ENCODE results near the gene MYRIP. TPM values are rescaled to one million over a fixed set of nuclear protein-coding genes. Genes with fewer than 3 reads are reported as not detected.

MYRIP gene
- total and polyA plus RNA-seq, 10 of the 15 experiments (the other 5 are each of a cell fraction or from before 2014, with no cell fraction given), result 0.03 to 0.08 (median 0.04) TPM; not detected in 6

DNA sequence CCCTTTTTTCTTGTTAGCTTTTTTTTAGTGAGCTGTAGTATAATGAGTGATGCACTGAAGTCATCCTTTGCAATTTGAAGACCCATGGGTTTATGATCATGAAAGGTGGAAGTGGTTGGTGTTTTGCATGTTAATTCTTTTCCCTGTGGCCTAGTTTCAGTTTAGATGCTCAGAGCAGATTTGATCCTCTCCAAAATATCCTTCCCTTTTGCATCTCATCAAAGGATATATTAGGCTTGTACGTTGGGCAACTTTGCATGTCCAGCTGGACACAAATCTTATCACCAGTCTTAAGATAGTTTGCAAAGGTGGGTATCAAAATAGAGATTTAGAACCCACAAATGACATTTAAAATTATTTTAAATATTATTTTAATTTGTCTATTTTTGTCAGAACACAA, 72.7 kb downstream of the MYRIP start:
- no peak overlapping the region for H3K4me2 ChIP-seq (ENCODE audit: control insufficient read depth, insufficient read depth)
- intact Hi-C loops (cut with micrococcal nuclease; ENCODE audit: unreplicated experiment), result no loop called here
- H3K4me1 ChIP-seq (ENCODE audit: control insufficient read depth, insufficient read depth, low read length), result no peaks in the 10 kb centered on the region
- H2AFZ ChIP-seq (ENCODE audit: control insufficient read depth, low read depth, low read length), result no peak overlapping the region
- H3K9me3 ChIP-seq (replicated peaks; ENCODE audit: control insufficient read depth, insufficient read depth, low read length), result no peaks in the 10 kb centered on the region
- H3K4me3 ChIP-seq, result no peak overlapping the region
- DNase-seq (ENCODE audit: low read depth, low spot score), result no peak
- TF ChIP-seq HDAC2 (IDR thresholded peaks at IDR 0.05) (no peak), IRF4 (IDR thresholded peaks at IDR 0.05; ENCODE audit: low read depth, low read length) (no peak), KDM1A (IDR thresholded peaks at IDR 0.05; ENCODE audit: borderline replicate concordance) (no peak), NFIC (IDR thresholded peaks at IDR 0.05; ENCODE audit: low read depth, low read length) (no peak), SREBF1 (IDR thresholded peaks at IDR 0.05; ENCODE audit: low read length) (no peak), MTA2 (IDR thresholded peaks at IDR 0.05; ENCODE audit: low read depth) (no peak), MTA3 (IDR thresholded peaks at IDR 0.05; ENCODE audit: borderline replicate concordance, low read length) (no peak), MYC (IDR thresholded peaks at IDR 0.05; ENCODE audit: insufficient read depth, insufficient read length, insufficient replicate concordance, low read length, severe bottlenecking) (no peak)
- TF ChIP-seq, protein P1, sequence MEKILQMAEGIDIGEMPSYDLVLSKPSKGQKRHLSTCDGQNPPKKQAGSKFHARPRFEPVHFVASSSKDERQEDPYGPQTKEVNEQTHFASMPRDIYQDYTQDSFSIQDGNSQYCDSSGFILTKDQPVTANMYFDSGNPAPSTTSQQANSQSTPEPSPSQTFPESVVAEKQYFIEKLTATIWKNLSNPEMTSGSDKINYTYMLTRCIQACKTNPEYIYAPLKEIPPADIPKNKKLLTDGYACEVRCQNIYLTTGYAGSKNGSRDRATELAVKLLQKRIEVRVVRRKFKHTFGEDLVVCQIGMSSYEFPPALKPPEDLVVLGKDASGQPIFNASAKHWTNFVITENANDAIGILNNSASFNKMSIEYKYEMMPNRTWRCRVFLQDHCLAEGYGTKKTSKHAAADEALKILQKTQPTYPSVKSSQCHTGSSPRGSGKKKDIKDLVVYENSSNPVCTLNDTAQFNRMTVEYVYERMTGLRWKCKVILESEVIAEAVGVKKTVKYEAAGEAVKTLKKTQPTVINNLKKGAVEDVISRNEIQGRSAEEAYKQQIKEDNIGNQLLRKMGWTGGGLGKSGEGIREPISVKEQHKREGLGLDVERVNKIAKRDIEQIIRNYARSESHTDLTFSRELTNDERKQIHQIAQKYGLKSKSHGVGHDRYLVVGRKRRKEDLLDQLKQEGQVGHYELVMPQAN (conservative IDR thresholded peaks at IDR 0.05), result no peak
- TF ChIP-seq, protein P2, sequence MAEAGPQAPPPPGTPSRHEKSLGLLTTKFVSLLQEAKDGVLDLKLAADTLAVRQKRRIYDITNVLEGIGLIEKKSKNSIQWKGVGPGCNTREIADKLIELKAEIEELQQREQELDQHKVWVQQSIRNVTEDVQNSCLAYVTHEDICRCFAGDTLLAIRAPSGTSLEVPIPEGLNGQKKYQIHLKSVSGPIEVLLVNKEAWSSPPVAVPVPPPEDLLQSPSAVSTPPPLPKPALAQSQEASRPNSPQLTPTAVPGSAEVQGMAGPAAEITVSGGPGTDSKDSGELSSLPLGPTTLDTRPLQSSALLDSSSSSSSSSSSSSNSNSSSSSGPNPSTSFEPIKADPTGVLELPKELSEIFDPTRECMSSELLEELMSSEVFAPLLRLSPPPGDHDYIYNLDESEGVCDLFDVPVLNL (IDR thresholded peaks at IDR 0.05; ENCODE audit: low read depth, low read length), result no peak
- no peak overlapping the region for H3K27ac ChIP-seq (ENCODE audit: control insufficient read depth, insufficient read depth)
- H3K27me3 ChIP-seq (replicated peaks in 1 of 2; ENCODE audit: control insufficient read depth in 2 of 2, insufficient read depth in 2 of 2, low read length in 1 of 2), result no peaks in the 10 kb centered on the region
- ChIA-PET RAD21 (ENCODE audit: unreplicated experiment) (no interaction called here), SMC1A (ENCODE audit: uncharacterized antibody, unreplicated experiment) (interaction anchor here (1.0 kb wide), 1 partner anchor 19 kb away, joined by 3 read pairs; no protein-coding TSS in a partner anchor), POLR2A (no interaction called here), CTCF (interaction anchor here (1.1 kb wide), 1 partner anchor 14 kb away, joined by 4 read pairs; no protein-coding TSS in a partner anchor)
- 0% methylated on average over 1 of the region's 1 CpG for WGBS (ENCODE audit: insufficient coverage, insufficient replicate concordance, low lambda C conversion rate, missing lambda C conversion rate)
- ATAC-seq, result no peak
- no peak overlapping the region for H3K9ac ChIP-seq (ENCODE audit: control insufficient read depth, insufficient read depth, low read length)
- no peaks in the 10 kb centered on the region for H3K36me3 ChIP-seq (ENCODE audit: control insufficient read depth in 2 of 2, insufficient read depth in 2 of 2, low read length in 1 of 2)
- H3K79me2 ChIP-seq (ENCODE audit: control insufficient read depth, insufficient read depth, low read length), result no peaks in the 10 kb centered on the region
- H4K20me1 ChIP-seq (ENCODE audit: control insufficient read depth, insufficient read depth), result no peaks in the 10 kb centered on the region
- no TSS peak for BruUV-seq (replicated peaks)
- in situ Hi-C loops (cut with MboI), result no loop called here
- no peak for FAIRE-seq

Measured in GM12878 (cell line).